BE2C (cell line): ENCODE data around the gene PRLH.
"Not testable (repeated sequence)": the region's sequence is repeated elsewhere in the genome, so short reads cannot be mapped to it uniquely, and the experiment has no call there.

Source experiments
- DNase-seq: peaks from one replicate; pipeline ENCODE4 v3.0.0-alpha.2; 2020
- H3K27me3 ChIP-seq: fragments of 250-450 bp; sonication (Bioruptor Pico); 2 replicates; pipeline ENCODE4 v1.5.1; 2020; ENCODE audit warnings: mild to moderate bottlenecking
- H3K36me3 ChIP-seq: fragments of 250-450 bp; sonication (Bioruptor Pico); 2 replicates; pipeline ENCODE4 v1.5.1; 2020; ENCODE audit warnings: mild to moderate bottlenecking
- H3K4me1 ChIP-seq: fragments of 250-450 bp; sonication (Bioruptor Pico); 2 replicates; pipeline ENCODE4 v1.5.1; 2020
- H3K4me3 ChIP-seq: 2 replicates; pipeline ENCODE4 v1.5.1; 2011; ENCODE audit warnings: low read depth, low read length
- H3K9me3 ChIP-seq: fragments of 250-450 bp; sonication (Bioruptor Pico); 2 replicates; pipeline ENCODE4 v1.5.1; 2020
- CTCF ChIP-seq: IDR thresholded peaks from 2 replicates; pipeline ENCODE4 v1.5.1; 2012; ENCODE audit warnings: mild to moderate bottlenecking, low read depth, low read length

Gene PRLH

DNA sequence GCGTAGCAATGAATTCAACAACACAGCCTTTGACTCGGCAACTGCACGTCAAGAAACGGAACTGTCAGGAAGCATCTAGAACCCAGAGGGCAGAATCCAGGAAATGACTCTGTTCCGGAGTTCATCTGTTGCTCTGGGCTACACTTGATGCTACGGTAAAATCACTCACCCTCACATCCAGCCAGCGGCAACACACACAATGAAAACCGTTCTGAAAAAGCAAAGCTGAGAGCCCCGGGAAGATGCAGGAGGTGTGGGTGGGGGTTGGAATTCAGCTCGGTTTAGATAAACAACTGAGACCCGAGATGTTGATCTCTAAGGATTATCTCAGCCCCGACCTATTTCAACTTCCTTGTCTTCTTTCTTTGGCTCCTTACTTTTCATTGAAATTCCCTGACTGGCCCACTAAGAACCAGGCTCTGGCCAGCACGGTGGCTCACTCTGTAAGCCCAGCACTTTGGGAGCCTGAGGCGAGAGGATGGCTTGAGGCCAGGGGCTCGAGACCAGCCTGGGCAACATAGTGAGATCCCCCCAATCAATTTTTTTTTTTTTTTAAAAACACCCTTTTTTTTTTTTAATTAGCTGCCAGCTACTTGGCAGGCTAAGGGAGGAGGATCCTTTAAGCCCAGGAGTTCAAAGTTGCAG lies 37.5 kb downstream of the PRLH start:
- no peaks in the 10 kb centered on the region for H3K4me1 ChIP-seq
- DNase-seq = no peak
- H3K9me3 ChIP-seq = no peaks in the 10 kb centered on the region; the same call in 1 of the 2 replicates
- TF ChIP-seq CTCF = no peak
- no peaks in the 10 kb centered on the region for H3K27me3 ChIP-seq
- H3K4me3 ChIP-seq = no peak overlapping the region
- H3K36me3 ChIP-seq = no peaks in the 10 kb centered on the region

GRCh38 chr2:237604391-237604790 lies 38.0 kb downstream of the PRLH start:
- Histone ChIP-seq H3K4me3 (no peak overlapping the region), H3K36me3 (no peaks in the 10 kb centered on the region), H3K4me1 (no peaks in the 10 kb centered on the region), H3K9me3 (no peaks in the 10 kb centered on the region; the same call in 1 of the 2 replicates), H3K27me3 (no peaks in the 10 kb centered on the region)
- no peak for DNase-seq
- no peak for TF ChIP-seq CTCF

DNA sequence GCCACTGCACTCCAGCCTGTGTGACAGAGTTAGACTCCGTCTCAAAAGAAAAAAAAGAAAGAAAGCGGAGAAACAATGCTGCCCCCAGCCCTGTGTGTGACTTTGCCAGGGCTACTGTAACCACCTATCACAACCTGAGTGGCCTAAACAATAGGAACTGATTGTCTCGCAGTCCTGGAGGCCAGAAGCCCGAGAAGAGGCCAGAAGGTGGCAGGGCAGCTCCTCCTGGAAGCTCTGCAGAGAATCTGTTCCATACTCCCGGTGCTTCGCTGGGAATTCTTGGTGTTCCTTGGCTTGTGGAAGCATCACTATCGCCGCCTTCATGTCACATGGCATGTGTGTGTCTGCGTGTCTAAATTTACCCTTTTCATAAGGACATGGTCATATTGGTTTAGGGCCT lies 38.6 kb downstream of the PRLH start:
- Histone ChIP-seq H3K36me3 (no peaks in the 10 kb centered on the region), H3K4me1 (no peaks in the 10 kb centered on the region), H3K9me3 (no peaks in the 10 kb centered on the region; the same call in 1 of the 2 replicates), H3K27me3 (no peaks in the 10 kb centered on the region), H3K4me3 (no peak overlapping the region)
- peak; percentile 36; the same call in 1 of the 2 replicates for TF ChIP-seq CTCF
- no peak for DNase-seq

GRCh38 chr2:237606522-237606921 lies 40.1 kb downstream of the PRLH start:
- not testable (repeated sequence) for H3K27me3 ChIP-seq, H3K4me3 ChIP-seq, DNase-seq, H3K36me3 ChIP-seq, H3K4me1 ChIP-seq, H3K9me3 ChIP-seq

- DNase-seq = no peak
- no peaks in the 10 kb centered on the region for H3K27me3 ChIP-seq
- TF ChIP-seq CTCF = no peak
- H3K9me3 ChIP-seq = no peaks in the 10 kb centered on the region
- no peaks in the 10 kb centered on the region for H3K4me1 ChIP-seq
- no peak overlapping the region for H3K4me3 ChIP-seq
- no peaks in the 10 kb centered on the region for H3K36me3 ChIP-seq
Measured at GRCh38 chr2:237612527-237613357, 46.4 kb downstream of the PRLH start.

- no peak overlapping the region for H3K4me3 ChIP-seq
- H3K36me3 ChIP-seq = no peaks in the 10 kb centered on the region
- no peaks in the 10 kb centered on the region for H3K9me3 ChIP-seq
- TF ChIP-seq CTCF = no peak
- H3K4me1 ChIP-seq = no peaks in the 10 kb centered on the region
- H3K27me3 ChIP-seq = no peaks in the 10 kb centered on the region
- DNase-seq = no peak
Measured at GRCh38 chr2:237613679-237614078, 47.3 kb downstream of the PRLH start.
